HG03095 (cell line): ENCODE results near the gene HNRNPA1.

ENCODE experiments used
- ATAC-seq: cut with Tn5 transposase; IDR thresholded peaks from one replicate; pipeline ENCODE4 v1.9.1; 2021; ENCODE audit warnings: moderate library complexity; ENCODE audit not compliant: unreplicated experiment

HNRNPA1 gene

GRCh38 chr12:54333420-54334034 is 53.0 kb downstream of the HNRNPA1 start:
- ATAC-seq, result no peak
